RCC 7860 (cell line): ENCODE data around the gene MKI67.

ENCODE experiments used
- DNase-seq: peaks from one replicate; pipeline ENCODE4 v3.0.0-alpha.2; 2015; ENCODE audit warnings: low spot score
- FAIRE-seq: peaks from 2 replicates; lab custom pipeline; 2012; peaks lifted over from hg19 to GRCh38; lab: Jason Lieb, UNC

MKI67 gene

GRCh38 chr10:128068398-128069285, 57.6 kb downstream of the MKI67 start:
- DNase-seq = no peak
- FAIRE-seq = no peak

- DNase-seq (no peak), FAIRE-seq (no peak)
Observed at GRCh38 chr10:128067691-128068397, 58.4 kb downstream of the MKI67 start.

DNA sequence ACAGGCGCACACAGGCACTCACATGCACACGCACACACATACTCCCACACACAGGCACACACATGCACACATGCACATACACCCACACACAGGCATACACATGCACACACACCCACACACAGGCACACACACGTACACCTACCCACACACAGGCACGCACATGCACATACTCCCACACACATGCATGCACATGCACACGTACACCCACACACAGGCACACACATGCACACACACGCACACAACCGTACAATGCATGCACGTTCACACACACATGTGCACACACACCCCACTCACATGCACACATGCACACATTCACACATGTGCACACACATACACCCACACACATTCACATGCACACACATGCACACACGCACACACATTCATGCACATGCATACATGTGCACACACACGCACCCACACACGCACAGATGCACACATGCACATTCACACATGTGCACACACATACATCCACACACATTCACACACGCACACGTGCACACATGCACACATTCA, 59.3 kb downstream of the MKI67 start:
- no peak for FAIRE-seq

GRCh38 chr10:128065881-128066534, 60.2 kb downstream of the MKI67 start:
- no peak for FAIRE-seq
- no peak for DNase-seq

More for the DNA sequence above, 59.3 kb downstream of the MKI67 start:
- no peak for DNase-seq

GRCh38 chr10:128064970-128065580, 61.1 kb downstream of the MKI67 start:
- no peak for FAIRE-seq
- DNase-seq = no peak

- FAIRE-seq (peak; percentile 74), DNase-seq (peak; percentile 79)
Observed at GRCh38 chr10:128064108-128064969, 61.9 kb downstream of the MKI67 start.

DNA sequence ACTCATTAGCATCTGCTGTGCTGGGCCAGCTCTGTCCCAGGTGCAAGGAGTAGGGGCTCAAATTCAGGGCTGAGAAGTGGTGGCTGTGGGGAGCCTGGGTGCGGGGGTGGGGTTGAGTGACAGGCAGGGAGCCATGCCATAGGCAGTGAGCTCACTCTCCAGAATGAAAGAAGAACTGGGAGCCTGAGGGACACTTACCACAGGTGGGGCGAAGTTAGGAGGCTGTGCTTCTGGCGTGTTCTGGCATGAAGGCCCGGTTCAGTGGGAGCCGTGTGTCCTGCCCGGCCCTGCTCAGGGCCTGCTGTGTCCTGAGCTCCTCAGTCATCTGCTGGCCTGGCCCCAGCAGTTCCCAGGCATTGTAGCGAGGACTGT, 62.5 kb downstream of the MKI67 start:
- DNase-seq (no peak), FAIRE-seq (no peak)

- no peak for FAIRE-seq
Observed at GRCh38 chr10:128062881-128063563, 63.2 kb downstream of the MKI67 start.

GRCh38 chr10:128062331-128062880, 63.8 kb downstream of the MKI67 start:
- FAIRE-seq (no peak), DNase-seq (no peak)

More at GRCh38 chr10:128062881-128063563, 63.2 kb downstream of the MKI67 start:
- DNase-seq = no peak

DNA sequence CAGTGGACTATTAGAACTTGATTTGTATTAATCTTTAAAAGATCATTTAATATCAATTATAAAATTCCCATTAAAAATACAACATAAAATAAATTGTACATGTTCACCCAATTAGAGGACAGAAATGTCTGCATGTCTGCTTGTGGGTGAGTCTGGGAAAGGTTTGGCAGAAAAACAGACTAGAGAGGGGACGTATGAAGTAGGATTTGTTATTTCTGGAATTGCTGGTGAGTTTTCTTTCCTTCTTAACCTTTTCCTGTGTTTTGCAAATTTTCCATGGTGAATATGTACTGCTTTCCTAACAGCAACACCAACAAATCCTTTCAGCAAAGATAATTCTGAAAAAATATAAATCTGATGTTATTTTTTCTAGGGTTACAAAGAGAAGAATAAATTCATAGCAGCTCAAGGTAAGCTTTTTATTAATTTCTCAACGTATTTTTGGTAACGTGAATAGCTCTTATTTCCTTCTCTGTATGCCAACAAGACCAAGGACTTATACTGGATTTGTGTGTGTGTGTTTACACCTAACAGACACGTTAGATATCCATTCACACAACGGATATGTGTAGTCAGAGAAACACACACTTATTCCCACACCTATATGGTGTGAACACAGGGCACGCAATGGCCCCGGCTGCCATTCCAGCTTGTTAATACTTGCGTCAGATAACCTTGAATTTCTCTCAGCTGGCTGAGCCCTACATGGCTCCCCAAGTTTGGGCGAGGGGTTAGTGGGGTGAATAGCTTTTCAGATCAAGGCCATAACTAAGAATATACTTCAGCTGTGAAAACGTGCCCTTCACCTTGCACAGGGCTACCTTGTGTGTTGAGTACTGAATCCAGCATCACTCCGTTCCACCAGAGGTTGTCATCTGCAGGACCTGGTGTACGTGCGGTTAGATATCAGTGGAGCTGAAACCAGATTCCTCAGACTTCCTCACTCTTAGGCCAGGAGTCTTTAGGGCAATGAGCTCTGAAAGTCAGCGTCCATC, 64.6 kb downstream of the MKI67 start:
- FAIRE-seq (no peak), DNase-seq (no peak)

DNA sequence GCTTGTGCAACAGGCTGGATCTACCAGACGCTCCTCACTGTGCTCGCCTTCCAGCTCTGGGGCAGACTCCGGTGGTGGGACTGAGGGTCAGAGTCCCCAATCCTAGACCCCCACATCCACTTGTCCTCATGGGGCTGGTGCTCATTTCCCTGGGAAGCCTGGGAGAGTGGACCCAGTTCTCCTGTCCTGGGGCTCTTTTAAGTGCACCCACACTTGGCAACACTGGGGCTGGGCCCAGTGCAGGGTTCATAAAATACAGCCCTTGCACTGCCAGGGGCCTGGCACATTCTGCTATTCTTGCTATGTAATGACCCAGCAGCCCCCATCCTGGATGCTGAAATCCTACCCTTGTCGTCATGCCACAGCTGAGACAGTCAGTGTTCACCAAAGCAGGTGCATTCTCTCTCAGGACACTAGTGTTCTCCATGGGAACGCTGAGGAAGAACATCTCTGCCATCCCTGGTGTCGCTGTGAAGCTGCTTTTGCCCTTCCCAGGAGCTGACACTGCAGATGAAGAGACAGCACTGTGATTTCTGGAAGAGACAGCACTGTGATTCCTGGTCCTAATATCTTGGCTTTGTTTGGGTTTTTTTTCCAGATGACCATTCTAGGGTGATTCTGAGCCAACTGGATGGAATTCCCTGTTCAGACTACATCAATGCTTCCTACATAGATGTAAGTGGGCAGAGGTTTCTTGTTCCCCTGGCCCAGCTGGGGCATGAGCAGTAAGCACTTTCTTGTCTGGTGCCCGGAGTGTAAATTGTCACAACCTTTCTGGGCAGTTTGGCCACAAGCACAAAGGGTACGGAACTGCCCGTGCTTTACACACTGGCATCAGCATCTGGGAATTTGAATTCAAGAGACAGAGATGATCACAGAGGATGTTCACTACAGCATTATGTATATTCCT, 65.6 kb downstream of the MKI67 start:
- DNase-seq (no peak), FAIRE-seq (no peak)

DNA sequence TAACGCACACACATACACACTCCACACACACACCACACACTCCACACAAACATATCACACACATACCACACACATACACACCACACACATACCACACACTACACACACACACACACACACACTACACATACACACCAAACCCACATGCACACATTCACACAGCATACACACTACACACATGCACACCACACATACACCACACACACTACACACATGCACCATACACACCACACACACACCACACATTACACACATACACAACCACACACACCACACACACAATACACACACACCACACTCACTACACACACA, 66.3 kb downstream of the MKI67 start:
- FAIRE-seq (no peak), DNase-seq (no peak)

DNA sequence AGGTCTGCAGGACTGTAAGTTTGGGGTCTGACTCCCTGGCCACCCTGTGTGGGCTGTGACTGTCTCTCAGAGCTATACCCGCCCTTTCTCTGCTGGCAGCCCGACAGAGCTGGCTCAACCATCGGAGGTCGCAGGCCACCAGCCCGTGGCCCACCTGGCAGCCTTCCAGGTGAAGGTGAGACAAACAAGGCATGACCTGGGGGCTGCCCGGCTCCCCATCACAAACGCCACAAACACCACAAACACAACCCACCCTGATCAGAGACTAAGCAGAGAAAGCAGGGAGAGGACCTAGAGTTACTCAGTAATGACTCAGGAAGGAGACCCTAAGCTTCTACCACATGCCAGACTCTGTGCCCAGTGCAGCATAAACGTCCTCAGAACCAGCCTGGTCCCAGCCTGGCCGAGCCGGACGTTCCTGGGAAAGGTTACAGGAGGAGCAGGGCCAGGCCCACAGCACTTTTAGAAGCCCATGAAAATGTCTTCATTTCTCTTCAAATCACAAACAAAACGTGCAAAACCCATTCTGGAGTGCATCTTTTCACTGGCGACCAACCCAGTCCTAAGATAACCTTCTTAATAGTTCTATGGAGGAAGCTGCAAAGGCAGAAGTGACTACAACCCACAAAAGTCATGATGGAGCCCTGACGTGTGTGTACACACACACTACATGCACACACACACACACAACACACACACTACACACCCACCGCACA, 66.8 kb downstream of the MKI67 start:
- FAIRE-seq (no peak), DNase-seq (no peak)

DNA sequence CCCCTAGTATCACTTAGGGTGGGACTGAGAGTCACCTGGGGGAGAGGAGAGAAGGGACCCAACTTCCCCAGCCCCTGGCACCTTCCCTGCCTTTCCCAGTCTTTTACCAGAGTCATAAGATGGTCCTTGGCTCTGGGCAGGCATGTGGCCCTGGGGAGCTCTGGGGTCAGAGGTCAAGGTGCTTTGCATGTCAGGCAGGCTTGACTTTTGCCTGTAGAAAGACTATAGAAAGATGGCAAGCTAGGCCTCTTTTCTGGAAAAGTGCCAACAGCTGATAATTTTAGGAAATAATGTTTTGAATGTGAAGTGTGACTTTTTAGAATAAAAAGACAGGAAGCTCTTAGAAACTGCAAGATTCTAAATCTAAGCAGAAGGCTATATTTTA, 67.5 kb downstream of the MKI67 start:
- no peak for FAIRE-seq
- DNase-seq = no peak

- FAIRE-seq (no peak), DNase-seq (no peak)
Observed at GRCh38 chr10:128058106-128058749, 68.0 kb downstream of the MKI67 start.
